Naive thymus-derived CD4-positive, alpha-beta T cell (primary cell): ENCODE measurements around the gene MEIOB. TPM values are rescaled to one million over a fixed set of nuclear protein-coding genes. Genes with fewer than 3 reads are reported as not detected.
"Not testable (repeated sequence)": the region's sequence is repeated elsewhere in the genome, so short reads cannot be mapped to it uniquely, and the experiment has no call there.

ENCODE experiments used
- ATAC-seq: fragments of 150-1000 bp; cut with Tn5 transposase; 2 replicates; pipeline ENCODE4 v1.10.0; 2021; ENCODE audit warnings: mild to moderate bottlenecking, moderate library complexity
- CTCF ChIA-PET: fragments of 350-600 bp; sonication (Branson Sonifier 250); formaldehyde crosslinking; loops from one replicate; lab custom pipeline; 2021; ENCODE audit warnings: antibody characterized with exemption; lab: Charles Lee
- POLR2A ChIA-PET: fragments of 350-600 bp; sonication (Branson Sonifier 250); formaldehyde crosslinking; loops from one replicate; lab custom pipeline; 2021; ENCODE audit warnings: antibody characterized with exemption, inconsistent platforms; lab: Charles Lee
- DNase-seq, 9 donors: peaks; one replicate each; pipeline versions ENCODE4 v3.0.0 to v3.0.0-alpha.2; 2020 to 2022; ENCODE audit warnings: mixed read lengths in 1 of 9
- H3K27ac ChIP-seq: one replicate; pipeline ENCODE4 v1.7.0; 2013; ENCODE audit warnings: mild to moderate bottlenecking, low read depth, low read length, moderate library complexity
- H3K27me3 ChIP-seq, 2 donors: one replicate each; pipeline ENCODE4 v1.7.0; 2013; ENCODE audit warnings: low read length in 2 of 2, mild to moderate bottlenecking in 2 of 2, moderate library complexity in 2 of 2; ENCODE audit not compliant: control insufficient read depth in 2 of 2, insufficient read depth in 2 of 2
- H3K36me3 ChIP-seq, 3 experiments: 1 replicate in 2 of 3; 2 replicates in 1 of 3; pipeline ENCODE4 v1.7.0; 2013; ENCODE audit warnings: low read length in 3 of 3, mild to moderate bottlenecking in 3 of 3, moderate library complexity in 1 of 3; ENCODE audit not compliant: insufficient read depth in 3 of 3, control insufficient read depth in 2 of 3
- H3K4me1 ChIP-seq, 2 donors: one replicate each; pipeline ENCODE4 v1.7.0; 2013; ENCODE audit warnings: low read length in 2 of 2, mild to moderate bottlenecking in 2 of 2, moderate library complexity in 1 of 2; ENCODE audit not compliant: control insufficient read depth in 2 of 2, insufficient read depth in 2 of 2
- H3K4me3 ChIP-seq: 2 replicates; pipeline ENCODE4 v1.7.0; 2013; ENCODE audit warnings: mild to moderate bottlenecking, low read length
- H3K9me3 ChIP-seq, 3 experiments: 1 replicate in 2 of 3; 2 replicates in 1 of 3; pipeline ENCODE4 v1.7.0; 2013; ENCODE audit warnings: low read length in 3 of 3; ENCODE audit not compliant: control insufficient read depth in 2 of 3
- H3K27ac Mint-ChIP-seq, 9 donors: one replicate each; pipeline ENCODE4 v1.8.0; 2020 to 2022; ENCODE audit warnings: mixed read lengths in 9 of 9, mild to moderate bottlenecking in 8 of 9, moderate library complexity in 5 of 9, inconsistent platforms in 2 of 9
- H3K27me3 Mint-ChIP-seq, 5 donors: one replicate each; pipeline ENCODE4 v1.8.0; 2021 to 2022; ENCODE audit warnings: mixed read lengths in 5 of 5, mild to moderate bottlenecking in 1 of 5
- H3K36me3 Mint-ChIP-seq, 5 donors: one replicate each; pipeline ENCODE4 v1.8.0; 2020 to 2022; ENCODE audit warnings: mixed read lengths in 5 of 5, mild to moderate bottlenecking in 3 of 5, inconsistent platforms in 1 of 5
- H3K4me1 Mint-ChIP-seq, 7 donors: one replicate each; pipeline ENCODE4 v1.8.0; 2020 to 2022; ENCODE audit warnings: mixed read lengths in 7 of 7, mild to moderate bottlenecking in 3 of 7, inconsistent platforms in 1 of 7
- H3K4me3 Mint-ChIP-seq, 10 donors: one replicate each; pipeline ENCODE4 v1.8.0; 2020 to 2022; ENCODE audit warnings: mild to moderate bottlenecking in 10 of 10, mixed read lengths in 10 of 10, moderate library complexity in 6 of 10, inconsistent platforms in 2 of 10
- H3K9me3 Mint-ChIP-seq, 11 donors: one replicate each; pipeline ENCODE4 v1.8.0; 2020 to 2022; ENCODE audit warnings: mixed read lengths in 11 of 11, mild to moderate bottlenecking in 4 of 11, inconsistent platforms in 1 of 11, moderate library complexity in 1 of 11
- intact Hi-C, 2 donors: fragments of 100-400 bp; cut with micrococcal nuclease; formaldehyde crosslinking; loops; one replicate each; pipeline ENCODE4 v1.15.1; 2023
- polyA plus RNA-seq, 2 donors: library from polyadenylated mRNA; unstranded; fragments of 300-500 nt; fragmentation: Illumina TruSeq; gene quantifications; one replicate each; pipeline ENCODE4 v1.2.3, GENCODE V29; 2021
- total RNA-seq, 6 experiments: library from RNA in 5 of 6; stranded (reverse) in 5 of 6; gene quantifications; 1 replicate in 5 of 6; 2 replicates in 1 of 6; pipeline ENCODE4 v1.2.3 and lab custom pipeline; 2021 to 2026

The MEIOB gene
- total and polyA plus RNA-seq, 7 experiments from 2014 or later, result not detected

GRCh38 chr16:1878256-1878655 is 6.3 kb upstream of the MEIOB start:
- Mint-ChIP-seq H3K4me1 (no peaks in the 10 kb centered on the region), H3K27me3 (peaks cover 19 to 28% (median 22%) of the 10 kb centered on the region in 5 donors), H3K36me3 (no peaks in the 10 kb centered on the region), H3K9me3 (no peaks in the 10 kb centered on the region), H3K4me3 (no peak overlapping the region), H3K27ac (no peak overlapping the region)
- no peaks in the 10 kb centered on the region for H3K9me3 ChIP-seq
- CTCF ChIA-PET, result no interaction called here
- no peaks in the 10 kb centered on the region for H3K36me3 ChIP-seq
- H3K27ac ChIP-seq, result no peak overlapping the region
- H3K27me3 ChIP-seq, result no peaks in the 10 kb centered on the region
- intact Hi-C loops, result loop anchor here in 1 of 2 donors (5.0 kb wide), 1 partner anchor 39 kb away; the partner anchor contains the start of gene HS3ST6
- ATAC-seq (no peak), DNase-seq (no peak)
- no peak overlapping the region for H3K4me3 ChIP-seq
- H3K4me1 ChIP-seq, result no peaks in the 10 kb centered on the region
- POLR2A ChIA-PET, result no interaction called here

DNA sequence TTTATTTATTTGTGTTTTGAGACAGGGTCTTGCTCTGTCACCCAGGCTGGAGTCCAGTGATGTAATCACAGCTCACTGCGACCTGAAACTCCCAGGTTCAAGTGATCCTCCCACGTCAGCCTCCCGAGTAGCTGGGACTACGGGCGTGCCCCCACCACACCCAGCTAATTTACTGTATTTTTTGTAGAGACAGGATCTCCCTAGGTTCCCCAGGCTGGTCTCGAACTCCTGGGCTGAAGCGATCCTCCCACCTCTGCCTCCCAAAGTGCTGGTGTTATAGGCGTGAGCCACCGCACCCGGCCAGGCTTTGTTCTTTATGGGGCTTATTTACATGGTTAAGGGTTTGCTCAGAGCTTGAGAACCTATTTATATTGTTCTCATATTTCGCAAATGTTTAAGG is 5.8 kb upstream of the MEIOB start:
- Histone ChIP-seq H3K27ac (no peak overlapping the region), H3K4me1 (no peaks in the 10 kb centered on the region), H3K27me3 (no peaks in the 10 kb centered on the region), H3K9me3 (no peaks in the 10 kb centered on the region), H3K36me3 (no peaks in the 10 kb centered on the region), H3K4me3 (no peak overlapping the region)
- intact Hi-C loops, result loop anchor here in 1 of 2 donors (5.0 kb wide), 1 partner anchor 39 kb away; the partner anchor contains the start of gene HS3ST6
- H3K36me3 Mint-ChIP-seq, result no peaks in the 10 kb centered on the region
- H3K27me3 Mint-ChIP-seq, result peaks cover 19 to 31% (median 26%) of the 10 kb centered on the region in 5 donors
- no peak overlapping the region for H3K4me3 Mint-ChIP-seq
- H3K4me1 Mint-ChIP-seq, result no peaks in the 10 kb centered on the region
- H3K27ac Mint-ChIP-seq, result no peak overlapping the region
- POLR2A ChIA-PET, result no interaction called here
- DNase-seq, result no peak
- no peaks in the 10 kb centered on the region for H3K9me3 Mint-ChIP-seq
- CTCF ChIA-PET, result no interaction called here
- no peak for ATAC-seq

DNA sequence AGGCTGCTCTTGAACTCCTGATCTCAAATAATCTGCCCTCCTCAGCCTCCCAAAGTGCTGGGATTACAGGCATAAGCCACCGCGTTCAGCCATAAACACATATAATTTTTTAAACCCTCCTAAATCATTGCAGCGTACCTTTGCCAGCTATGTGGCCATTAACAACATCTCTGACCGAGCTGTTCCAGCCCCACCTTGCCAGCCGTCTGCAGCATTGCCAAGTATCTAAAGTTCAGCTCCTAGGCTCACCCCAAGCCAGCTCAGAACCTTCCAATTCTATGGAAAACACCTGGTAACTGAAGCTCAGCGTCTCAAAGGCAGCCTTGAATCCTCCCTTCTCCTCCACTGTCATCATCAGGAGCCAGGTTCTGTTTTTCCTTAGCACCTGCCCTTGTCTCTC is 5.1 kb upstream of the MEIOB start:
- POLR2A ChIA-PET, result interaction anchor here (0.6 kb wide), 1 partner anchor 401 kb away, joined by 3 read pairs; no protein-coding TSS in a partner anchor
- Mint-ChIP-seq H3K36me3 (peaks cover 0 to 3% (median 0%) of the 10 kb centered on the region in 5 donors), H3K4me1 (peaks cover 0 to 6% (median 4%) of the 10 kb centered on the region in 7 donors), H3K9me3 (peaks cover 0 to 3% (median 0%) of the 10 kb centered on the region in 11 donors), H3K27ac (no peak overlapping the region), H3K27me3 (peaks cover 25 to 38% (median 33%) of the 10 kb centered on the region in 5 donors), H3K4me3 (no peak overlapping the region)
- no peaks in the 10 kb centered on the region for H3K9me3 ChIP-seq
- intact Hi-C loops, result loop anchor here in 1 of 2 donors (5.0 kb wide), 1 partner anchor 40 kb away; the partner anchor contains the start of gene HS3ST6
- no peaks in the 10 kb centered on the region for H3K36me3 ChIP-seq
- no peaks in the 10 kb centered on the region for H3K27me3 ChIP-seq
- DNase-seq (no peak), ATAC-seq (no peak)
- no peaks in the 10 kb centered on the region for H3K4me1 ChIP-seq
- no peak overlapping the region for H3K4me3 ChIP-seq
- H3K27ac ChIP-seq, result no peak overlapping the region
- CTCF ChIA-PET, result no interaction called here

GRCh38 chr16:1876468-1876867 is 4.5 kb upstream of the MEIOB start:
- Mint-ChIP-seq H3K4me1 (peaks cover 0 to 6% (median 5%) of the 10 kb centered on the region in 7 donors), H3K36me3 (peaks cover 0 to 4% (median 0%) of the 10 kb centered on the region in 5 donors), H3K9me3 (peaks cover 0 to 3% (median 0%) of the 10 kb centered on the region in 11 donors), H3K4me3 (no peak overlapping the region), H3K27ac (no peak overlapping the region), H3K27me3 (peaks cover 26 to 40% (median 35%) of the 10 kb centered on the region in 5 donors)
- POLR2A ChIA-PET, result no interaction called here
- DNase-seq (no peak), ATAC-seq (no peak)
- no peaks in the 10 kb centered on the region for H3K27me3 ChIP-seq
- H3K36me3 ChIP-seq, result no peaks in the 10 kb centered on the region
- CTCF ChIA-PET, result no interaction called here
- H3K9me3 ChIP-seq, result no peaks in the 10 kb centered on the region
- no peak overlapping the region for H3K27ac ChIP-seq
- no peak overlapping the region for H3K4me3 ChIP-seq
- intact Hi-C loops, result loop anchor here in 1 of 2 donors (5.0 kb wide), 1 partner anchor 41 kb away; the partner anchor contains the start of gene HS3ST6
- no peaks in the 10 kb centered on the region for H3K4me1 ChIP-seq

- H3K27ac Mint-ChIP-seq, ATAC-seq, H3K4me1 ChIP-seq, POLR2A ChIA-PET, H3K4me3 ChIP-seq, H3K27ac ChIP-seq, CTCF ChIA-PET, H3K9me3 ChIP-seq, H3K36me3 ChIP-seq, H3K27me3 ChIP-seq, H3K36me3 Mint-ChIP-seq, H3K4me1 Mint-ChIP-seq, H3K9me3 Mint-ChIP-seq, DNase-seq, H3K4me3 Mint-ChIP-seq: not testable (repeated sequence)
- peaks cover 26 to 40% (median 35%) of the 10 kb centered on the region in 5 donors for H3K27me3 Mint-ChIP-seq
- intact Hi-C loops, result loop anchor here in 1 of 2 donors (5.0 kb wide), 1 partner anchor 41 kb away; the partner anchor contains the start of gene HS3ST6
Measured at GRCh38 chr16:1876066-1876465, 4.1 kb upstream of the MEIOB start.

- ATAC-seq (no peak), DNase-seq (no peak)
- Mint-ChIP-seq H3K4me3 (no peak overlapping the region), H3K9me3 (peaks cover 0 to 3% (median 0%) of the 10 kb centered on the region in 11 donors), H3K4me1 (peaks cover 0 to 6% (median 5%) of the 10 kb centered on the region in 7 donors), H3K27me3 (peaks cover 26 to 40% (median 35%) of the 10 kb centered on the region in 5 donors), H3K36me3 (peaks cover 0 to 4% (median 0%) of the 10 kb centered on the region in 5 donors), H3K27ac (peak overlapping the region in 1 of 9 donors; percentile 63)
- H3K27me3 ChIP-seq, result no peaks in the 10 kb centered on the region
- no peaks in the 10 kb centered on the region for H3K9me3 ChIP-seq
- intact Hi-C loops, result loop anchor here in 1 of 2 donors (5.0 kb wide), 1 partner anchor 42 kb away; the partner anchor contains the start of gene HS3ST6
- no peaks in the 10 kb centered on the region for H3K36me3 ChIP-seq
- POLR2A ChIA-PET, result no interaction called here
- no peak overlapping the region for H3K4me3 ChIP-seq
- CTCF ChIA-PET, result no interaction called here
- H3K27ac ChIP-seq, result no peak overlapping the region
- no peaks in the 10 kb centered on the region for H3K4me1 ChIP-seq
Measured at GRCh38 chr16:1874854-1875253, 2.9 kb upstream of the MEIOB start.
